Smooth muscle cell of the brain vasculature (primary cell): ENCODE results near the gene CEP85.
"Not testable (repeated sequence)": the region's sequence is repeated elsewhere in the genome, so short reads cannot be mapped to it uniquely, and the experiment has no call there.

Experiments
- DNase-seq: peaks from one replicate; pipeline ENCODE4 v3.0.0-alpha.2; 2012; ENCODE audit warnings: low read depth, low spot score

Gene CEP85

GRCh38 chr1:26290882-26291261 lies 56.9 kb downstream of the CEP85 start:
- DNase-seq: no peak

- no peak for DNase-seq
Observed at GRCh38 chr1:26291433-26291832, 57.4 kb downstream of the CEP85 start.

DNA sequence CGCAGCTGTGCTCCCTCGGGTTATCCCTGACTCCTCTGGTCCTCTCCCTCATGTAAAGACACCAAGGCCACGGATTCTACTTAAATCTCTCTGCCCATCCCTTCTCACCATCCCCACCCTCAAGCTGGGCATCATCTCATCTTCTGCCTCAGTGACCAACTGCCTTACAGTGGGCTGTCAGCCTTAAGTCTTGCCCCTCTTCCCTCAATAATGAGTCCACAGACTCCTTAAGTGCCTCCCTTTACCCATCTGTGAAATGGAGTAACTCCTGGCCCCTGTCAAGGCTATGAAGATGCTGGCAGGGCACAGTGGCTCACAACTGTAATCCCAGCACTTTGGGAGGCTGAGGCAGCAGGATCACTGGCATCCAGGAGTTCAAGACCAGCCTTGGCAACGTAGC lies 57.9 kb downstream of the CEP85 start:
- DNase-seq: no peak

DNA sequence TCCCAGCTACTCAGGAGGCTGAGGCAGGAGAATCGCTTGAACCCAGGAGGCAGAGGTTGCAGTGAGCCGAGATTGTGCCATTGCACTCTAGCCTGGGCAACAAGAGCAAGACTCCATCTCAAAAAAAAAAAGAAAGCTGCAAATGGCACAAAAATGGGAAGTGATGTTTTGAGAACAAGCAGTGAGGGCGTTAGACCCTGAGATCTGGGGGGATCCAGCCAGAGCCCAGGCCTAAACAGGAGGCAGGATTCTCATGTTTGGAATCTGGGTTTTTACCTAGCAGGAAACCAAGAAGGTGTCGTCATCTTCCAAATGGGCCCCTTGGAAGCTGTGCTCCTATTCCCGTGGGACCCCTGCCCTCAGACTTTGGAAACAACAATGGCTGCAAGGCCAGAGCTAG lies 58.7 kb downstream of the CEP85 start:
- DNase-seq: not testable (repeated sequence)

DNA sequence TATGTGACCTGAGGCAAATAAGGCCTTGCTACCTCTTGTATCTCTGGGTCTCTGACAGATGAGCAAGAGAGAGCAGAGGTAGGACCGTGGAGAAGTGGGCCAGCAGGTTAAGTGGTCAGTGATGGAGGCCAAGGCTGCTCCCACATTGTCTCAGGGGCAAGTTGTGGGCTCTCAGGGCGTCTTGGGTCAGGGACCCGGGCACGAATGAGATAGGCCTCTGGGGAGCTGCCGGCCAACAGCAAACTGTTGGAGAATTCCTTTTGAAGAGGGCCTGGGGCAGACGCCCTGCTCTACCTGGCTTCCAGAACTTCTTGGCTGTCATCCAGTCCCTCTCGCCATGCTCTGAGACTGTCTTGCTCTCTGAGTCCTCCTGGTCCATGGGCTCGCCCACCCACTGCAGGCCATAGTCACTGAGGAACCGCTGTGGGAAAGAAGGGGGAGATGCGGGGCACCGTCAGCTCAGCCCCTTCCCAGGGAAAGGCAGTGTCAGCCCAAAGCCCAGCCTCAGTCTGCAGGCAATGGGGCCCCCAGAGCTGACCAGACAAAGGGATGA lies 60.0 kb downstream of the CEP85 start:
- no peak for DNase-seq

DNA sequence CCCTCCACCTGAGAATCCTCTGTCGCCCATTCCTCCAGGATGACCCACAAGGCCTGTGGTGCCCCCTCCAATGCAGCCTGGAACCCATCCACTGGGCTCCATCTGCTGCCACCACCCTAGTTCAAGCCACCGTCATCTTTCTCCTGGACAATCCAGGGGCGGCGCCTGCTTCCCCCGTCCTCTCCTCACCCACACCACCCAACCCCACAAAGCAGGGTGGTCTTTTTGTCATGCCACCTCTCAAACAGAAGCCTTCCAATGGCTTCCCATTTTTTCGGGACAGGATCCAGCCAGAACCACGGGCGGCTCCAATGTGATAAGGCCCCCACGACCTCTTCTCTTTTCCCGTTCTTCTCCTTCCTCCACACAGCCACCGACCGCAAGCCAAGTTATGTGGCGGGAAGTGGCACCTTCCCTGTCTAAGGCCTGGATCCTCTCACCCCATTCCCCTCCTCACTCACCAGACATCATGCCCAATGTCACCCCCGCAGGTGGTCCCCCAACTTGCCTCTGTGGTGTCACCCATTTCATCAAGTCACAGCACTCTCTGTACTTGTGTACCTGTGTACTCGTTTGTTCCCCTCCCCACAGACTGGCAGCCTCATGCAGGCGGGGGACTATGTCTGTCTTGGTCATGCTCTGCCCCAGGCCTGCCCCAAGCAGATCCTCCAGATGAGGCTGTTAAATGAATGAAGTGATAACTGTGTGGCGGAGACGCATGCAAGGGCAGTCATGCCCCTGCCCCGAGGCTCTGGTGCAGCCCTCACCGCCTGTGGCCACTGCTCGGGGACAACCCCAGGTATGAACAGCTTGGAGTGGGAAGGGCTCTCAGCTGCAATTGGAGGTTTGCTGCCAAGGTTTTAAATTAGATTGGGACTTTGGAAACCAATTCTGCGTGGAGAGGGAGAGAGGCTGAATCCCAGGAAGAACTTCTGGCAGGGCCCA lies 61.5 kb downstream of the CEP85 start:
- DNase-seq: no peak

GRCh38 chr1:26296340-26297056 lies 62.5 kb downstream of the CEP85 start:
- no peak for DNase-seq

DNA sequence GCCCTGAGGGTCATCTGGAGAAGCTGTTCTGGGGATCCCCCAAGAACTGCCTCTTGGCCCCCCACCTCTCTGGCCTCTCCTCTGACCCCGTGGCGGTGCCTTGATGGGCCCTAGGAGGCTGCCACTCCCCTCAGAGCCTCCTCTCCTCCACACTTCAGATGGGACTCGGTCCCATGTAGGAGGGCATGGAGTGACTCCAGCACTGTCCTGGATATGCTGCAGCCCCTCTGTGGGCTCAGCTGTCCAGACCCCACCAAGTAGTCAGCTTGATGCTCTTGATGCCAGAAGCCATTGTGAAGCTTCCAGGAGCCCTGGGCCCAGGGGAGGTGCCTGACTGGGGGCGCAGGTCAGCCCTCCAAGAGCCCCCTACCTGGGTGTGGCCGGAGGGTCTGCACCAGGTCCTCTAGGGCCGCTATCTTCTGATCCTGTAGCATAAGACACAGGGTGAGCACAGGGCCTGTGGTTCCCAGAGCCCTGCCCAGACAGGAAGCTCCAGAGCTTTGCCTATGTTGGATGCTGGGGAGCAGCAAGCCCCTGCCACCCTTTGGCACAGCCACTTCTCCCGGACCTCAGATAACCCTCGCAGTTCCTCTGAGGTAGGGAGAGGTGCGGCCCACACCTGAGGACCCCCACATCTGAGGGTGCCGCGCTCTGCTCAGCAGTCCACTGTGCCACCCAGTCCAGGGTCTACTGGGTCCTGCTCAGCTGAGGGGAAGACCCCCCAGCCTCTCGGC lies 63.2 kb downstream of the CEP85 start:
- DNase-seq: no peak

DNA sequence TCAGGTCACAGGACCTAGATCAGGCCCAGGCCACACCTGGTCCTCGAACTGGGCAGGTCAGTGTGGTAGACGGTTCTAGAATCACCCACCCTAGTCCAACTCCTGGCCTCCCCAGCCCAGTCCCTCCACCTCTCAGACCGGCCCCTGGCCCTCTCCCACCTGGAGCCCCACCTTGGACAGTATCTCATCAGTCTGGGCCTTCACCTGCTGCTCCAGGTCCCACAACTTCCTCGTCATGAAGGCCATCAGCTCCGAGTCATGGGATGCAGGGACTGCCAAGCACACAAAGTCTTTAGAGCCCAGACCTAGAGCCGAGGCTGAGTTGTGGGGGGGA lies 63.8 kb downstream of the CEP85 start:
- DNase-seq: no peak

GRCh38 chr1:26300578-26301275 lies 66.7 kb downstream of the CEP85 start:
- DNase-seq: no peak

- no peak for DNase-seq
Observed at GRCh38 chr1:26302733-26303405, 68.9 kb downstream of the CEP85 start.

DNA sequence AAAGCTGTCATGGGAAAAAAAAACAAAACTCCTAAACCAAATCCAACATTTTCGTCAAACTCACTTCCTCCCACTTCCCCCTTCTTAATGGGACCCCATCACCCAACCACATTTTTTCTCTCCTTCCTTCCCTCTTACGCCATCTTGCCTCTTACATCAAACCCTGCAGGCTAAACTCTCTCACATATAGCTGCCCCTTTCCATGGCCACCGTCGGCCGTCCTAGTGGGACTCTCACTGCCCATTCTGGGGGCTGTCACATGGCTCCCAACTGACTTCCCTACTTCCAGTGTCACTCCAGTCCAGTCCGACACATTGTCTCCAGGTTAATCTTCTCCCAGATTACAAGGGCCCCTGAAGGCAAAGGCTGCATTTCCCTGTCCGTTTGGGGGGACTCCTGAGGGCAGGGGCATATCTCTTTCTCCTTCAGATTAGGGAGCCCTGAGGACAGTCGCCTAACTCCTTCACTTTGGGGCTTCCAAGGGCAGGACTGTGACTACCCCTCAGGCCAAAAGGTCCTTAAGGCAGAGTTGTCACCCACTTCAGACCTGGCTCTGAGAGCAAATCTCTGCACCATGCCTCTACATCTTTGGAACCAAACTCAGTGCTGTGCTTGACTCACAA lies 71.8 kb downstream of the CEP85 start:
- no peak for DNase-seq

GRCh38 chr1:26306290-26307229 lies 72.6 kb downstream of the CEP85 start, which contains the start of gene UBXN11:
Gene UBXN11 (minus strand): TSS chr1:26306636. CDS start chr1:26302883, 3,753 bp downstream.
- peak; percentile 81 for DNase-seq

GRCh38 chr1:26307363-26307781 lies 73.4 kb downstream of the CEP85 start:
- no peak for DNase-seq

- not testable (repeated sequence) for DNase-seq
Observed at GRCh38 chr1:26307966-26308899, 74.2 kb downstream of the CEP85 start.

DNA sequence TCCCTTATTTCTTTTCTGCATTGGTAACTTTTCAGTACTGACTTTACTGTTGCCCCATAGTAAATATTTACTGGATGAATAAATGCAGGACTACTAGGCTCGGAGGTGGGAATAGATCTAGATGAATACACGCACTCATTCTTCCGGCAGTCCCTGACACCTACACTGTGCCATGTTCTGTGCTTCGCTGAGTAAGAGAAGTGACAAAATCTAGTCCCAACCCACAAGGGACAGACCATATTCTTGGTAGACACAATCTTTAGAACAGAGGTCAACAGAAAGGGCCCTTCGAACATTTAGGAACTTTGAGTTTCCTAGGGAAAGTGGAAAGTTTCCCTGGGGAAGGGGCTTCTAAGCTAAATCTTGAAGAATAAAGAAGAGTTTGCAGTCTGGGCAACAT lies 80.5 kb downstream of the CEP85 start:
- DNase-seq: no peak

GRCh38 chr1:26315874-26316850 lies 82.2 kb downstream of the CEP85 start:
- DNase-seq: no peak
